Mesenchymal stem cell (in vitro differentiated cells and primary cell): ENCODE data around the gene ENPP7.
"Not testable (repeated sequence)": the region's sequence is repeated elsewhere in the genome, so short reads cannot be mapped to it uniquely, and the experiment has no call there.

Experiments
- DNase-seq: peaks from one replicate; pipeline ENCODE4 v3.0.0-alpha.2; 2013
- H2AFZ ChIP-seq: one replicate; pipeline ENCODE4 v1.6.1; 2013; ENCODE audit warnings: low read depth, mild to moderate bottlenecking, control low read depth, inconsistent platforms, low read length, moderate library complexity
- H2AK5ac ChIP-seq: 2 replicates; pipeline ENCODE4 v1.6.1; 2013; ENCODE audit warnings: low read length, moderate library complexity, mild to moderate bottlenecking, inconsistent platforms; ENCODE audit not compliant: severe bottlenecking
- H2BK120ac ChIP-seq: one replicate; pipeline ENCODE4 v1.6.1; 2013; ENCODE audit warnings: low read depth, mild to moderate bottlenecking, inconsistent platforms, low read length, moderate library complexity
- H2BK12ac ChIP-seq, 2 experiments: one replicate each; pipeline ENCODE4 v1.6.1; 2013; ENCODE audit warnings: inconsistent platforms in 2 of 2, low read length in 2 of 2, mild to moderate bottlenecking in 2 of 2, moderate library complexity in 2 of 2, control low read depth in 1 of 2
- H2BK15ac ChIP-seq: one replicate; pipeline ENCODE4 v1.6.1; 2013; ENCODE audit warnings: mild to moderate bottlenecking, low read depth, inconsistent platforms; ENCODE audit not compliant: poor library complexity, severe bottlenecking
- H2BK5ac ChIP-seq: 2 replicates; pipeline ENCODE4 v1.6.1; 2013; ENCODE audit warnings: low read depth, mild to moderate bottlenecking, low read length, control low read depth, inconsistent platforms; ENCODE audit not compliant: poor library complexity, severe bottlenecking
- H3K14ac ChIP-seq, 2 experiments: one replicate each; pipeline ENCODE4 v1.6.1; 2013; ENCODE audit warnings: inconsistent platforms in 2 of 2, low read length in 2 of 2, control low read depth in 1 of 2, mild to moderate bottlenecking in 1 of 2, moderate library complexity in 1 of 2
- H3K18ac ChIP-seq, 2 experiments: one replicate each; pipeline ENCODE4 v1.6.1; 2013; ENCODE audit warnings: inconsistent platforms in 2 of 2, low read length in 2 of 2, control low read depth in 1 of 2, low read depth in 1 of 2, mild to moderate bottlenecking in 1 of 2
- H3K23ac ChIP-seq, 2 experiments: one replicate each; pipeline ENCODE4 v1.6.1; 2013; ENCODE audit warnings: inconsistent platforms in 2 of 2, low read length in 2 of 2, mild to moderate bottlenecking in 2 of 2, moderate library complexity in 2 of 2, control low read depth in 1 of 2
- H3K27ac ChIP-seq: 2 replicates; pipeline ENCODE4 v1.5.1; 2013; ENCODE audit warnings: mild to moderate bottlenecking, moderate library complexity, low read length, control low read depth, inconsistent platforms; ENCODE audit not compliant: poor library complexity, severe bottlenecking
- H3K27me3 ChIP-seq, 2 experiments: 2 replicates each; pipeline versions ENCODE4 v1.6.1 to v1.7.0; 2013; ENCODE audit warnings: low read length in 2 of 2, mild to moderate bottlenecking in 2 of 2, moderate library complexity in 2 of 2, control low read depth in 1 of 2, inconsistent platforms in 1 of 2; ENCODE audit not compliant: control insufficient read depth in 1 of 2, insufficient read depth in 1 of 2
- H3K36me3 ChIP-seq, 2 experiments: 2 replicates each; pipeline versions ENCODE4 v1.6.1 to v1.7.0; 2013; ENCODE audit warnings: low read length in 2 of 2, control low read depth in 1 of 2, inconsistent platforms in 1 of 2, low read depth in 1 of 2, mild to moderate bottlenecking in 1 of 2; ENCODE audit not compliant: insufficient read depth in 2 of 2, control insufficient read depth in 1 of 2
- H3K4ac ChIP-seq, 2 experiments: one replicate each; pipeline ENCODE4 v1.6.1; 2013; ENCODE audit warnings: inconsistent platforms in 2 of 2, low read length in 2 of 2, mild to moderate bottlenecking in 2 of 2, moderate library complexity in 2 of 2, control low read depth in 1 of 2, low read depth in 1 of 2
- H3K4me1 ChIP-seq: 2 replicates; pipeline ENCODE4 v1.6.1; 2013; ENCODE audit warnings: low read depth, low read length, control low read depth; ENCODE audit not compliant: control insufficient read depth, insufficient read depth
- H3K4me2 ChIP-seq: 2 replicates; pipeline ENCODE4 v1.6.1; 2013; ENCODE audit warnings: low read length, mild to moderate bottlenecking, inconsistent platforms; ENCODE audit not compliant: poor library complexity, severe bottlenecking
- H3K4me3 ChIP-seq, 2 experiments: 2 replicates each; pipeline versions ENCODE4 v1.5.1 to v1.7.0; 2013; ENCODE audit warnings: low read length in 2 of 2, mild to moderate bottlenecking in 2 of 2, control low read depth in 1 of 2, low read depth in 1 of 2; ENCODE audit not compliant: insufficient read depth in 1 of 2
- H3K79me1 ChIP-seq: replicated peaks from 2 replicates; pipeline ENCODE4 v1.6.1; 2013; ENCODE audit warnings: mild to moderate bottlenecking, control low read depth, low read length, inconsistent platforms; ENCODE audit not compliant: poor library complexity, severe bottlenecking
- H3K9ac ChIP-seq: 2 replicates; pipeline ENCODE4 v1.7.0; 2013; ENCODE audit warnings: mild to moderate bottlenecking, low read length, moderate library complexity
- H3K9me3 ChIP-seq: 2 replicates; pipeline ENCODE4 v1.7.0; 2013; ENCODE audit warnings: mild to moderate bottlenecking, low read length; ENCODE audit not compliant: control insufficient read depth
- H4K8ac ChIP-seq: one replicate; pipeline ENCODE4 v1.6.1; 2013; ENCODE audit warnings: inconsistent platforms, mild to moderate bottlenecking, low read length, moderate library complexity
- H4K91ac ChIP-seq: one replicate; pipeline ENCODE4 v1.6.1; 2013; ENCODE audit warnings: mild to moderate bottlenecking, low read length, inconsistent platforms
- WGBS: methylation state at CpG from one replicate; pipeline ENCODE4 v1.1.7; 2013; ENCODE audit warnings: mixed read lengths; 5-methylcytosine and 5-hydroxymethylcytosine counted together

Gene ENPP7

DNA sequence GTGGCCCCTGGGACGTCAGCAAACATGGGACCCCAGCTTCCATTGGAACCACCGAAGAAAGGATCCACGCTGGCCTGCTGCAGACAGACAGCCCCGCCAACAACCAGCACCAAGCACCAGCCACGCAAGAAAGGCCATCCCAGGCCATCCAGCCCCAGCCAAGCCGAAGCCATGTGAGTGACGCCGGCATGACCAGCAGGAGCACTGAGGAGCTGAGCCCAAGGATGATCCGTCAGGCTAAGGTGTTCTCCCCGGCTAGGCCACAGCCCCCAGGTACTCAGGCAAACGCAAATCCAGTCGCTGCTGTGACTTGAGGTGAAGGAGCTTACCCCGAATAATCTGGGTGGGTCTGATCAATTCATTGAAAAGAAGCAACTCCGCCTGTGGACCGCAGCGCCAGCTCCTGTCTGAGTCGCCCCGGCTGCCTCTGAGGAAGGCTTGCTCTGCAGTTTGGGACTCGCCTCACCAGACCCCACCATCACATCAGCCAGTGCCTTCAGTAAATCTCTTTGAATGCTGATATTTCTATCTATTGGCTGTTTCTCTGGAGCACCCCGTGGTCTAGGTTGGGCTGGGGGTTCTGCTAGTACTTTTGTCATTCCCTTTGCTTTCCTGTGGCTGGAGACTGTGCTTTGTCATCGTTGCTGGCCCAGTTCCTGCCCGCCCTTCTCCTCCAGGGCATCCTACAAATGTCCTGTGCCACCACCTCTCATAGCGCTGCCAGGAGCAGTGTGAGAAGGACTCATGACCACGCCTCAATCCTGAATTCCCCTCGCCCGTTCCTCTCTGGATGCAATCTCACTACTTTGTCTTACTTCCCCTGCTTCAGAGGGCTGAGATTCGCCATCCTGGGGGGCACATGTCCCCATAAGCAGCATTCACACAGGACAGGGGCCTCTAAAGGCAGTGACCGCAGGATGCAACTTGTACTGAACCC lies 39.1 kb downstream of the ENPP7 start:
- Histone ChIP-seq H3K27ac (no peak overlapping the region), H3K4me2 (no peak overlapping the region), H3K27me3 (peaks cover 26 to 69% of the 10 kb centered on the region in 2 experiments), H2BK5ac (no peak overlapping the region), H2BK12ac (no peak overlapping the region), H2BK15ac (no peak overlapping the region), H2BK120ac (no peak overlapping the region), H3K9me3 (no peaks in the 10 kb centered on the region), H3K18ac (no peak overlapping the region), H4K8ac (no peak overlapping the region), H3K9ac (no peak overlapping the region), H3K23ac (no peak overlapping the region), H3K4ac (no peak overlapping the region), H3K79me1 (no peaks in the 10 kb centered on the region), H2AK5ac (no peak overlapping the region), H4K91ac (no peak overlapping the region), H3K4me1 (no peaks in the 10 kb centered on the region), H3K4me3 (no peak overlapping the region), H3K14ac (no peak overlapping the region), H3K36me3 (no peaks in the 10 kb centered on the region), H2AFZ (no peak overlapping the region)
- 92% methylated on average over 27 of the region's 28 CpGs for WGBS
- DNase-seq: no peak

DNA sequence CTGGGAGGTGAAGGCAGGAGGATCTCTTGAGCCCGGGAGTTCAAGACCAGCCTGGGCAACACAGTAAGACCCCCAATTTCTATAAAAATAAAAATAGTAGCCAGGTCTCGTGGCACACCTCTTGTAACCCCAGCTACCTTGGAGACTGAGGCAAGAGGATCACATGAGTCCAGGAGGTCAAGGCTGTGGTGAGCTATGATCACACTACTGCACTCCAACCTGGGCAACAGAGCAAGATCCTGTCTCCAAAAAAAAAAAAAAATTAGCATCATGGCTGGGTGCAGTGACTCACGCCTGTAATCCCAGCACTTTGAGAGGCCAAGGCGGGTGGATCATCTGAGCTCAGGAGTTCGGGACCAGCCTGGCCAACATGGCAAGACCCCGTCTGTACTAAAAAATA lies 40.5 kb downstream of the ENPP7 start:
- Histone ChIP-seq H2BK12ac (no peak overlapping the region), H3K4me2 (no peak overlapping the region), H4K8ac (no peak overlapping the region), H2BK5ac (no peak overlapping the region), H3K36me3 (no peaks in the 10 kb centered on the region), H3K14ac (no peak overlapping the region), H3K4me3 (no peak overlapping the region), H3K27me3 (peaks cover 36 to 80% of the 10 kb centered on the region in 2 experiments), H3K9me3 (no peaks in the 10 kb centered on the region), H3K18ac (no peak overlapping the region), H3K4me1 (no peaks in the 10 kb centered on the region), H4K91ac (no peak overlapping the region), H2BK120ac (no peak overlapping the region), H3K79me1 (no peaks in the 10 kb centered on the region), H2AK5ac (no peak overlapping the region), H2BK15ac (no peak overlapping the region), H3K4ac (no peak overlapping the region), H3K23ac (no peak overlapping the region), H3K9ac (no peak overlapping the region), H3K27ac (no peak overlapping the region), H2AFZ (no peak overlapping the region)
- 87% methylated on average over 6 of the region's 6 CpGs for WGBS
- DNase-seq: no peak

DNA sequence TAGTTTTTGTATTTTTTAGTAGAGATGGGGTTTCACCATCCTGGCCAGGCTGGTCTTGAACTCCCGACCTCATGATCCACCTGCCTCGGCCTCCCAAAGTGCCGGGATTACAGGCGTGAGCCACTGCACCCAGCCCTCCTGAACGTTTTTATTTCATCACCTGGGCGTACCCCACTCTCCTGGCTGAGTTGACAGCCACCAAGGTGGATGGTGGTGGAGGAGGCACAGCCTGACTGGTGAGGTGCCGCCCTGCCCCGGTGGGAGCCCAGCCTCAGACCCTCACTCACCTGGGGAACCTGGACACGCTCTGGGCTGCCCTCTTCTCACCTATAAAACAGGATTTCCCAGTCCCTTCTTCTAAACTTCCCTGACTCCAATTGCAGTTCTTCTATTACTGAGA lies 42.0 kb downstream of the ENPP7 start:
- not testable (repeated sequence) for H3K36me3 ChIP-seq, H3K9ac ChIP-seq, H3K4me2 ChIP-seq, H2BK5ac ChIP-seq, H3K14ac ChIP-seq, H2BK12ac ChIP-seq, H3K4me1 ChIP-seq, H4K8ac ChIP-seq, H3K4me3 ChIP-seq, H4K91ac ChIP-seq, H3K4ac ChIP-seq, H3K79me1 ChIP-seq, H2AFZ ChIP-seq, H3K9me3 ChIP-seq, H2AK5ac ChIP-seq, H2BK15ac ChIP-seq, H3K18ac ChIP-seq, H3K23ac ChIP-seq, H3K27ac ChIP-seq, H2BK120ac ChIP-seq, DNase-seq
- 69% methylated on average over 4 of the region's 9 CpGs for WGBS
- peaks cover 46 to 86% of the 10 kb centered on the region in 2 experiments for H3K27me3 ChIP-seq

DNA sequence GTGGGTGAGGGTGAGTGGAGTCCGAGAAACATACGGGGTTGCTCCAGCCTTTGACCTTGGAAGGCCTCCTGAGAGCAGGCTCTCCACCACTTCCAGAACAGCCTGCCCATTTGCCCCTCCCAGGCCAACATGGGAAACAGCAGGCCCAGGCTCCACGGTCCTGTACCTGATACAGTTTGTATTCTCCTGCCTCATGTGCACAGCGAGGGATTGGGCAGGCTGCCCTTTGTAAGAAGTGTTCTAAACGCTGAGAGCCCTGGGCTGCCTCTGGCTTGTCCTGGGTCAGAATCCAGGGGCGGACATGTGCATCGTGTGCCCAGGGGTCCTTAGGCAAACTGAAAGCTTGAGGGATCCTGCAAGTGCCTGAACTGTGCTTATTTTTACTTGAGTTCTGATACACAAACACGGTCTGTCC lies 43.8 kb downstream of the ENPP7 start:
- Histone ChIP-seq H3K9me3 (no peaks in the 10 kb centered on the region), H3K36me3 (no peaks in the 10 kb centered on the region)

More for the DNA sequence above, 43.8 kb downstream of the ENPP7 start:
- H3K23ac ChIP-seq: no peak overlapping the region
- H3K27me3 ChIP-seq: peaks cover 43 to 84% of the 10 kb centered on the region in 2 experiments
- peak overlapping the region in 1 of 2 experiments; percentile 44 for H3K14ac ChIP-seq
- no peak overlapping the region for H2AK5ac ChIP-seq
- H3K4me3 ChIP-seq: no peak overlapping the region
- H3K79me1 ChIP-seq: no peaks in the 10 kb centered on the region
- WGBS: 84% methylated on average over 8 of the region's 8 CpGs
- no peak overlapping the region for H2BK120ac ChIP-seq
- H3K9ac ChIP-seq: no peak overlapping the region
- H2BK5ac ChIP-seq: no peak overlapping the region
- H4K8ac ChIP-seq: no peak overlapping the region
- H3K4me1 ChIP-seq: peaks cover 13% of the 10 kb centered on the region
- DNase-seq: no peak
- no peak overlapping the region for H4K91ac ChIP-seq
- H3K27ac ChIP-seq: no peak overlapping the region
- H3K18ac ChIP-seq: no peak overlapping the region
- H2AFZ ChIP-seq: no peak overlapping the region
- H3K4ac ChIP-seq: no peak overlapping the region
- H2BK15ac ChIP-seq: no peak overlapping the region
- no peak overlapping the region for H3K4me2 ChIP-seq
- no peak overlapping the region for H2BK12ac ChIP-seq
